Nephron (organoid): ENCODE results near the gene OPTC.

Experiments used
- H3K27ac Mint-ChIP-seq, 3 experiments: 2 replicates each; pipeline ENCODE4 v1.8.0; 2020; ENCODE audit warnings: mixed read lengths in 3 of 3, mild to moderate bottlenecking in 2 of 3, moderate library complexity in 1 of 3
- H3K27me3 Mint-ChIP-seq: 2 replicates; pipeline ENCODE4 v1.8.0; 2021; ENCODE audit warnings: low read depth, mild to moderate bottlenecking, moderate library complexity, mixed read lengths
- H3K36me3 Mint-ChIP-seq: 2 replicates; pipeline ENCODE4 v1.8.0; 2020; ENCODE audit warnings: low read depth, mixed read lengths
- H3K4me1 Mint-ChIP-seq: 2 replicates; pipeline ENCODE4 v1.8.0; 2020; ENCODE audit warnings: mixed read lengths
- H3K4me3 Mint-ChIP-seq, 3 experiments: 2 replicates each; pipeline ENCODE4 v1.8.0; 2020; ENCODE audit warnings: mild to moderate bottlenecking in 3 of 3, mixed read lengths in 3 of 3, moderate library complexity in 2 of 3
- H3K9me3 Mint-ChIP-seq: 2 replicates; pipeline ENCODE4 v1.8.0; 2020; ENCODE audit warnings: mixed read lengths
- TF ChIP-seq, protein P1 (sequence below), 3 experiments: fragments of 200-600 bp; sonication (generic); IDR thresholded peaks; one replicate each; pipeline ENCODE4 v1.5.0; 2021; ENCODE audit warnings: antibody characterized with exemption in 3 of 3; ENCODE audit not compliant: unreplicated experiment in 3 of 3

OPTC gene

DNA sequence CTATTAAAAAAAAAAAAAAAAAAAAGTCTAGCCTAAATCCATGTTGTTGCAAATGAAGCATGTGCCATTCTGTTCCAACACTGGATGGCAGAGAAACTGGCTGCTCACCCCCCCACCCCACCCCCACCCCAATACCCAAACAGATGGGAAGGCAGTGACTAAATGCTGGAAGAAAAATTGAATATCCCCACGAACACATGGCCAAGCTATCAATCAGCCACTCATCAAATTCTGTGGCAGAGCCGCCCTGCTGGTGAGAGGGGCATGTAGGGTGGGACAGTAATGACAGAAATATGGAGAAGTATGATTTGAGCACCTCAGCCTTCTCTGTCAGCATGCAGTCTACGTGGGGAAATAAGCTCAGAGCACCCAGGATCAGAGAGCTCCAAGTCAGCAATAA, 34.1 kb downstream of the OPTC start:
- Mint-ChIP-seq H3K4me1 (peaks cover 46% of the 10 kb centered on the region), H3K4me3 (no peak overlapping the region), H3K36me3 (no peaks in the 10 kb centered on the region), H3K27me3 (peaks cover 6% of the 10 kb centered on the region), H3K27ac (no peak overlapping the region), H3K9me3 (no peaks in the 10 kb centered on the region)
- TF ChIP-seq, protein P1, sequence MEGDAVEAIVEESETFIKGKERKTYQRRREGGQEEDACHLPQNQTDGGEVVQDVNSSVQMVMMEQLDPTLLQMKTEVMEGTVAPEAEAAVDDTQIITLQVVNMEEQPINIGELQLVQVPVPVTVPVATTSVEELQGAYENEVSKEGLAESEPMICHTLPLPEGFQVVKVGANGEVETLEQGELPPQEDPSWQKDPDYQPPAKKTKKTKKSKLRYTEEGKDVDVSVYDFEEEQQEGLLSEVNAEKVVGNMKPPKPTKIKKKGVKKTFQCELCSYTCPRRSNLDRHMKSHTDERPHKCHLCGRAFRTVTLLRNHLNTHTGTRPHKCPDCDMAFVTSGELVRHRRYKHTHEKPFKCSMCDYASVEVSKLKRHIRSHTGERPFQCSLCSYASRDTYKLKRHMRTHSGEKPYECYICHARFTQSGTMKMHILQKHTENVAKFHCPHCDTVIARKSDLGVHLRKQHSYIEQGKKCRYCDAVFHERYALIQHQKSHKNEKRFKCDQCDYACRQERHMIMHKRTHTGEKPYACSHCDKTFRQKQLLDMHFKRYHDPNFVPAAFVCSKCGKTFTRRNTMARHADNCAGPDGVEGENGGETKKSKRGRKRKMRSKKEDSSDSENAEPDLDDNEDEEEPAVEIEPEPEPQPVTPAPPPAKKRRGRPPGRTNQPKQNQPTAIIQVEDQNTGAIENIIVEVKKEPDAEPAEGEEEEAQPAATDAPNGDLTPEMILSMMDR (IDR thresholded peaks at IDR 0.05; ENCODE audit: unreplicated experiment in 3 of 3): no peak

DNA sequence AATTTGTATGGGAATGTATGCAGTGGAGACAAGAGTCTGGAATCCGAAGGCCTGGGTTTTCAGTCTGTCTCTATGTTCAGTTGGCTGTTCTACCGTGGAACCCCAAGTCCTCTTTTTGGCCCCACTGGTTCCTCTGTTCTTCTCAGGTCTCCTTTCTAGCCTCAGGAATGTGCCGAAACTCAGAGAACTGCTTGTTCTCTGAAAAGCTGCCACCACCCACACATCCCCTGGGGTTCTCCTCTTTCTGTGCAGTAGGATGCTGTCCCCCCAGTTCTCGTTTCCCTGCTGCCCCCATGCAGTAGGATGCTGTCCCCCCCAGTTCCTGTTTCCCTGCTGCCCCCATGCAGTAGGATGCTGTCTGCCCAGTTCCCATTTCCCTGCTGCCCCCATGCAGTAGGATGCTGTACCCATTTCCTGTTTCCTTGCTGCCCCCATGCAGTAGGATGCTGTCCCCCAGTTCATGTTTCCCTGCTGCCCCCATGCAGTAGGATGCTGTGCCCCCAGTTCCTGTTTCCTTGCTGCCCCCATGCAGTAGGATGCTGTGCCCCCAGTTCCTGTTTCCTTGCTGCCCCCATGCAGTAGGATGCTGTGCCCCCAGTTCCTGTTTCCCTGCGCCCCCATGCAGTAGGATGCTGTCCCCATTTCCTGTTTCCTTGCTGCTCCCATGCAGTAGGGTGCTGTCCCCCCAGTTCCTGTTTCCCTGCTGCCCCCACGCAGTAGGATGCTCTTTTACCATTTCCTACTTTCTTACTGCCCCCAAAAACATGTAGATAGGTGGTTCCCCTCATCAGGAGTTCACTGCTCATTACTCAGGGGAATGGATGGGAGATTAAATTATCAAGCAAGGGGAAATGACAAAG, 35.3 kb downstream of the OPTC start:
- no peak overlapping the region for H3K4me3 Mint-ChIP-seq
- peaks cover 1% of the 10 kb centered on the region for H3K27me3 Mint-ChIP-seq
- no peaks in the 10 kb centered on the region for H3K36me3 Mint-ChIP-seq
- TF ChIP-seq, protein P1 (IDR thresholded peaks at IDR 0.05; ENCODE audit: unreplicated experiment in 3 of 3): no peak
- H3K27ac Mint-ChIP-seq: peak overlapping the region in 2 of 3 experiments; percentile 26 to 45
- no peaks in the 10 kb centered on the region for H3K9me3 Mint-ChIP-seq
- H3K4me1 Mint-ChIP-seq: peaks cover 37% of the 10 kb centered on the region

DNA sequence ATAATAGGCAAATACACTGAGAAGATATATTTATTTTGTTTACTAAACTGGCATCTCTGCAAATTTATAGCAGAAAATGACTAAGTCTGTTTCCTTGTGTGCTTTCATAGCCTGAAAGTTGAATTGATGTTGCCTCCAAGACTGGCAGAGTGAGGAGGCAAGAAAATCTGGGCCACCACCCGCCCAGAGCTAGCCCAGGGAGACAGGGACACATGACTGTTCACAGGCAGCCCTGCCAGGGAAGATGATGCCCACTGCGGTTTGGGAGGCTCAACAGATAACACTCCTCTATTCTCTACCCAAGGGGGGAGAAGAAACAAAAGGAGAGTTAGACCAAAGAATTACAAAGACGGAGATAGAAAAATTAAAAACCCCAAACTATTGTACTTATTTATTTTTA, 37.1 kb downstream of the OPTC start:
- no peak overlapping the region for H3K4me3 Mint-ChIP-seq
- H3K27me3 Mint-ChIP-seq: no peaks in the 10 kb centered on the region
- no peak overlapping the region for H3K27ac Mint-ChIP-seq
- TF ChIP-seq, protein P1 (IDR thresholded peaks at IDR 0.05; ENCODE audit: unreplicated experiment in 3 of 3): no peak
- H3K36me3 Mint-ChIP-seq: no peaks in the 10 kb centered on the region
- peaks cover 35% of the 10 kb centered on the region for H3K4me1 Mint-ChIP-seq
- no peaks in the 10 kb centered on the region for H3K9me3 Mint-ChIP-seq

DNA sequence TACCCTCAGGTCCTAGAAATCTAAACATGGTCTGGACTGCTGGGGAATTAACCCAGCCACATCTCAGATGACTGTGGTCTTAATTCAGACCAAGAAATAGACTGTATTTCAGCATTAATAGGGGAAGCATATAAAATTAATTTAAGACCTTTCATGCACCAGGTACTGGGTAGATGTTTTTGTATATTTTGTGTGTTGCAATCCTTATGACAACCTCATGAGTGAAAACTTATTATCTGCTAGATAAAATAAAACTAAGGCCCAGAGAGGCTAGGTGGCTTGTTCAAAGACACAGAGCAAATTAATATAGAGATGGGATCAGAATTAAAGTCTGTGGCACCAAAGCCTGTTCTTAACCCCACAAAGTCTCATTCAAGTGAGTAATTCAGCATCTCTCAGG, 40.1 kb downstream of the OPTC start:
- peak overlapping the region in 1 of 3 experiments; percentile 74 for H3K27ac Mint-ChIP-seq
- no peaks in the 10 kb centered on the region for H3K36me3 Mint-ChIP-seq
- H3K27me3 Mint-ChIP-seq: no peaks in the 10 kb centered on the region
- TF ChIP-seq, protein P1 (IDR thresholded peaks at IDR 0.05; ENCODE audit: unreplicated experiment in 3 of 3): no peak
- H3K9me3 Mint-ChIP-seq: no peaks in the 10 kb centered on the region
- H3K4me3 Mint-ChIP-seq: no peak overlapping the region
- H3K4me1 Mint-ChIP-seq: peaks cover 17% of the 10 kb centered on the region

DNA sequence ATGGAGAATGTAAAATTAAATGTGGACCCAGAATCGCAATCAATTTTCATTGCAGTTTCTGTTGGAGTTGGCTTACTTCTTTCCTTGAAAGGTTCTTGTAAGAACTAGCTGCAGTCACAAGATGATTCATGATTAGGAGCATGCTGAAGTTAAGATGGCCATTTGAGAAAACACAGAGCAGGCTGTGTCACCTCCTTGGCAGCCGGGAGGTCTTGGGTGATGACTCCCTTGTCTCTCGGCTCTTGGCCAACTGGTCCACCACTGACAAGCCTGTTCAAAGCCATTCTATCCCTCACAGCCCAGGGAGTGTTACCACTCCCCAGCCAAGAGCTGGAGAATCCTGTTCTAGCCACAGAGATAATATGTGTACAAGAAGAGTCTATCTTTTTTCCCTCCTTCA, 40.6 kb downstream of the OPTC start:
- TF ChIP-seq, protein P1 (IDR thresholded peaks at IDR 0.05; ENCODE audit: unreplicated experiment in 3 of 3): no peak
- Mint-ChIP-seq H3K27me3 (no peaks in the 10 kb centered on the region), H3K4me3 (no peak overlapping the region), H3K9me3 (no peaks in the 10 kb centered on the region), H3K27ac (peak overlapping the region in 2 of 3 experiments; percentile 74 to 85), H3K4me1 (peaks cover 17% of the 10 kb centered on the region), H3K36me3 (no peaks in the 10 kb centered on the region)

DNA sequence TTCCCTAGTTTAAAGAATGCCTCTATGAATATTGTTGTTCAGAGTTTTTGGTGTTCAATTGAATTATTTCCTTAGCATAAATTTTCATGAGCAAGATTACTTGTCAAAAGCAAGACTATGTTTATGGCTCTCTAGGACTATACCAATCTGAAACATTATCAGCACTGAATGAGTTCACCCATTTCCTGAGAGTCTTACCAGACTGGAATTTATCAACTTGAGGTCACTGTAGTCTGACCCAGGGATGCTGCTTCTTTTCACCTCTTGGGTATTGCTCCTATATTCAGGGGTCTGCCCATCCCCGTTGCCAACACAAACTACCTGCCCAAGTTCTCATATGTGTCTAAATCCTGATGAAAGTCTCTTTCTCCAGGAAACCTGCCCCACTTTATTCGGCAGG, 42.6 kb downstream of the OPTC start:
- no peaks in the 10 kb centered on the region for H3K9me3 Mint-ChIP-seq
- no peak overlapping the region for H3K4me3 Mint-ChIP-seq
- H3K36me3 Mint-ChIP-seq: no peaks in the 10 kb centered on the region
- no peak overlapping the region for H3K27ac Mint-ChIP-seq
- H3K27me3 Mint-ChIP-seq: no peaks in the 10 kb centered on the region
- TF ChIP-seq, protein P1 (IDR thresholded peaks at IDR 0.05; ENCODE audit: unreplicated experiment in 3 of 3): no peak
- H3K4me1 Mint-ChIP-seq: peaks cover 18% of the 10 kb centered on the region
